SU-DHL-6 (cell line): Measurements from ENCODE around the gene TTC13.

Experiments used
- H2AFZ ChIP-seq: fragments of 200-600 bp; sonication (generic); 2 replicates; pipeline ENCODE4 v1.6.1; 2014; ENCODE audit warnings: low read depth, mild to moderate bottlenecking, moderate library complexity, mixed read lengths, antibody characterized with exemption, low read length; ENCODE audit not compliant: severe bottlenecking
- H3F3A ChIP-seq: fragments of 200-600 bp; shearing (Covaris generic); 2 replicates; pipeline ENCODE4 v1.6.0; 2016; ENCODE audit warnings: antibody characterized with exemption, mild to moderate bottlenecking; ENCODE audit not compliant: insufficient read depth
- H3K27ac ChIP-seq: fragments of 200-600 bp; sonication (generic); 2 replicates; pipeline ENCODE4 v1.5.1; 2016; ENCODE audit warnings: low read depth, mild to moderate bottlenecking, low read length, moderate library complexity, mixed read lengths
- H3K27me3 ChIP-seq: fragments of 200-600 bp; sonication (generic), shearing (Covaris generic); 2 replicates; pipeline ENCODE4 v1.6.0; 2014; ENCODE audit warnings: mild to moderate bottlenecking, low read length
- H3K36me3 ChIP-seq: fragments of 200-600 bp; sonication (generic); 2 replicates; pipeline ENCODE4 v1.6.1; 2014; ENCODE audit warnings: mild to moderate bottlenecking, low read length, mixed read lengths
- H3K4me2 ChIP-seq: fragments of 300-600, 200-600 bp; shearing (Covaris generic), sonication (generic); 2 replicates; pipeline ENCODE4 v1.6.0; 2014; ENCODE audit warnings: low read length, low read depth, mild to moderate bottlenecking; ENCODE audit not compliant: poor library complexity, severe bottlenecking
- H3K4me3 ChIP-seq: fragments of 200-600 bp; sonication (generic); 2 replicates; pipeline ENCODE4 v1.5.1; 2014; ENCODE audit warnings: antibody characterized with exemption, low read length, mild to moderate bottlenecking, mixed read lengths; ENCODE audit not compliant: insufficient read depth, poor library complexity, severe bottlenecking
- H3K79me2 ChIP-seq: fragments of 200-600 bp; sonication (generic); 2 replicates; pipeline ENCODE4 v1.6.1; 2014; ENCODE audit warnings: mild to moderate bottlenecking, low read length, moderate library complexity; ENCODE audit not compliant: insufficient read depth
- H3K9ac ChIP-seq: fragments of 200-600 bp; sonication (generic); 2 replicates; pipeline ENCODE4 v1.7.0; 2014; ENCODE audit warnings: mild to moderate bottlenecking, low read length
- H3K9me2 ChIP-seq: fragments of 200-600 bp; sonication (generic); replicated peaks from 2 replicates; pipeline ENCODE4 v1.6.1; 2014; ENCODE audit warnings: low read length; ENCODE audit not compliant: insufficient read depth
- H3K9me3 ChIP-seq: fragments of 200-600 bp; sonication (generic); 2 replicates; pipeline ENCODE4 v1.6.1; 2014; ENCODE audit warnings: low read length, mixed read lengths; ENCODE audit not compliant: insufficient read depth
- H4K20me1 ChIP-seq: fragments of 200-600 bp; sonication (generic); 2 replicates; pipeline ENCODE4 v1.6.1; 2014; ENCODE audit warnings: low read depth, mild to moderate bottlenecking, antibody characterized with exemption, low read length, moderate library complexity, mixed read lengths
- EZH2phosphoT487 ChIP-seq: fragments of 200-600 bp; sonication (generic), shearing (Covaris generic); conservative IDR thresholded peaks from 2 replicates; pipeline ENCODE4 v1.6.1; 2018; ENCODE audit warnings: mild to moderate bottlenecking, antibody characterized with exemption, low read length, moderate library complexity, mixed read lengths
- TF ChIP-seq, protein P1 (sequence below): fragments of 200-600 bp; sonication (generic); IDR thresholded peaks from one replicate; pipeline ENCODE4 v1.5.1; 2017; ENCODE audit warnings: antibody characterized with exemption, mild to moderate bottlenecking, low read length, moderate library complexity; ENCODE audit not compliant: insufficient read depth, poor library complexity, severe bottlenecking

The TTC13 gene

DNA sequence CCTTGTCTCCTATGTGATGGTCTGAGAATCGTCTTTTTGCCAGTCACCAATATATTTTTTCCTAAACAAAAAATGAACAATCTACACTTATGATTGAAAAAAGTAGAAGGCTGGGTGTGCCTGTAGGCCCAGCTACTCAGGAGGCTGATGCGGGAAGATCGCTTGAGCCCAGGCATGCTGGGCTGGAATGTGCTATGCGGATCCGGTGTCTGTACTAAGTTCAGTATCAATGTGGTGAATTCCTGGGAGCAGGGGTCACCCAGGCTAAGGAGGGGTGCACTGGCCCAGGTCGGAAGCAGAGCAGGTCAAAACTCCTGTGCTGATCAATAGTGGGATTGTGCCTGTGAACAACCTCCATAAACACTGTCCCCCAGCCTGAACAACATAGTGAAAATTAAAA, 84.6 kb downstream of the TTC13 start:
- no peaks in the 10 kb centered on the region for H3F3A ChIP-seq

GRCh38 chr1:230892018-230892491, 86.6 kb downstream of the TTC13 start:
- no peaks in the 10 kb centered on the region for H3F3A ChIP-seq
- no peak overlapping the region for H3K4me3 ChIP-seq
- no peaks in the 10 kb centered on the region for H3K36me3 ChIP-seq
- H3K27me3 ChIP-seq: no peaks in the 10 kb centered on the region
- H3K79me2 ChIP-seq: no peaks in the 10 kb centered on the region
- no peaks in the 10 kb centered on the region for H4K20me1 ChIP-seq
- no peak overlapping the region for H3K27ac ChIP-seq
- no peaks in the 10 kb centered on the region for H3K9me3 ChIP-seq
- H3K4me2 ChIP-seq: no peak overlapping the region
- H3K9ac ChIP-seq: no peak overlapping the region
- no peaks in the 10 kb centered on the region for H3K9me2 ChIP-seq
- no peak for TF ChIP-seq EZH2phosphoT487
- TF ChIP-seq, protein P1, sequence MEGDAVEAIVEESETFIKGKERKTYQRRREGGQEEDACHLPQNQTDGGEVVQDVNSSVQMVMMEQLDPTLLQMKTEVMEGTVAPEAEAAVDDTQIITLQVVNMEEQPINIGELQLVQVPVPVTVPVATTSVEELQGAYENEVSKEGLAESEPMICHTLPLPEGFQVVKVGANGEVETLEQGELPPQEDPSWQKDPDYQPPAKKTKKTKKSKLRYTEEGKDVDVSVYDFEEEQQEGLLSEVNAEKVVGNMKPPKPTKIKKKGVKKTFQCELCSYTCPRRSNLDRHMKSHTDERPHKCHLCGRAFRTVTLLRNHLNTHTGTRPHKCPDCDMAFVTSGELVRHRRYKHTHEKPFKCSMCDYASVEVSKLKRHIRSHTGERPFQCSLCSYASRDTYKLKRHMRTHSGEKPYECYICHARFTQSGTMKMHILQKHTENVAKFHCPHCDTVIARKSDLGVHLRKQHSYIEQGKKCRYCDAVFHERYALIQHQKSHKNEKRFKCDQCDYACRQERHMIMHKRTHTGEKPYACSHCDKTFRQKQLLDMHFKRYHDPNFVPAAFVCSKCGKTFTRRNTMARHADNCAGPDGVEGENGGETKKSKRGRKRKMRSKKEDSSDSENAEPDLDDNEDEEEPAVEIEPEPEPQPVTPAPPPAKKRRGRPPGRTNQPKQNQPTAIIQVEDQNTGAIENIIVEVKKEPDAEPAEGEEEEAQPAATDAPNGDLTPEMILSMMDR: no peak
- H2AFZ ChIP-seq: no peak overlapping the region

More for the DNA sequence above, 84.6 kb downstream of the TTC13 start:
- no peaks in the 10 kb centered on the region for H3K79me2 ChIP-seq
- no peak overlapping the region for H3K4me3 ChIP-seq
- H3K9me2 ChIP-seq: no peaks in the 10 kb centered on the region
- TF ChIP-seq, protein P1: no peak
- no peak for TF ChIP-seq EZH2phosphoT487
- H3K4me2 ChIP-seq: no peak overlapping the region
- no peaks in the 10 kb centered on the region for H4K20me1 ChIP-seq
- no peaks in the 10 kb centered on the region for H3K36me3 ChIP-seq
- no peak overlapping the region for H2AFZ ChIP-seq
- no peak overlapping the region for H3K27ac ChIP-seq
- H3K27me3 ChIP-seq: no peaks in the 10 kb centered on the region
- H3K9me3 ChIP-seq: no peaks in the 10 kb centered on the region
- no peak overlapping the region for H3K9ac ChIP-seq

DNA sequence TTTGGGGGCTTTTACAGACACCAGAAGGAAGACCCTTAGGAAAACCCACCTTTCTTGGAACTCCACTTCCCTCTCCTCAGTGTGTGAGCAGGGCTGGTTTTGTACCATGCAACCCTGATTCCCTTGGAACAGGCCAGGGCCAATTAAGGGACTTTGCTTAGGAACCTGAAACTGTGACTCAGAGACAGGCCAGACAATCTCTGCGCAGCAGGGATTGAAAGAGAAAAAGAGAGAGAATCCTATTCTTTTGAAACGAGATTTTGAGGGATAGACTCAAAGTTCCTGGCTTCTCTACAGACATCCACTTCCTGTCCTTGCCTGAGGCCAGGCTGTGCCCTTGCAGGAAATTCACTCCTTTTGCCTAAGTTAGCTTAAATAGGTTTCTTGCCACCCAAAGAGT, 87.2 kb downstream of the TTC13 start:
- TF ChIP-seq, protein P1: no peak
- no peak for TF ChIP-seq EZH2phosphoT487
- Histone ChIP-seq H3K4me2 (no peak overlapping the region), H3K79me2 (no peaks in the 10 kb centered on the region), H2AFZ (no peak overlapping the region), H3K9ac (no peak overlapping the region), H3K9me2 (no peaks in the 10 kb centered on the region), H3K27me3 (no peaks in the 10 kb centered on the region), H3K36me3 (no peaks in the 10 kb centered on the region), H3F3A (no peaks in the 10 kb centered on the region), H4K20me1 (no peaks in the 10 kb centered on the region), H3K27ac (no peak overlapping the region), H3K9me3 (no peaks in the 10 kb centered on the region), H3K4me3 (no peak overlapping the region)

GRCh38 chr1:230884646-230885045, 94.0 kb downstream of the TTC13 start:
- H4K20me1 ChIP-seq: no peaks in the 10 kb centered on the region
- H3K79me2 ChIP-seq: no peaks in the 10 kb centered on the region
- no peak overlapping the region for H2AFZ ChIP-seq
- H3K9ac ChIP-seq: no peak overlapping the region
- no peaks in the 10 kb centered on the region for H3K9me3 ChIP-seq
- no peaks in the 10 kb centered on the region for H3K36me3 ChIP-seq
- H3K4me3 ChIP-seq: no peak overlapping the region
- H3K4me2 ChIP-seq: no peak overlapping the region
- TF ChIP-seq, protein P1: no peak
- TF ChIP-seq EZH2phosphoT487: no peak
- H3K27me3 ChIP-seq: no peaks in the 10 kb centered on the region
- H3K9me2 ChIP-seq: no peaks in the 10 kb centered on the region
- H3F3A ChIP-seq: no peaks in the 10 kb centered on the region
- H3K27ac ChIP-seq: no peak overlapping the region
